TTC549 (cell line): ENCODE results near the gene CDK19.

Source experiments
- FAIRE-seq: peaks from 2 replicates; lab custom pipeline; 2012; peaks lifted over from hg19 to GRCh38; lab: Jason Lieb, UNC

The CDK19 gene

DNA sequence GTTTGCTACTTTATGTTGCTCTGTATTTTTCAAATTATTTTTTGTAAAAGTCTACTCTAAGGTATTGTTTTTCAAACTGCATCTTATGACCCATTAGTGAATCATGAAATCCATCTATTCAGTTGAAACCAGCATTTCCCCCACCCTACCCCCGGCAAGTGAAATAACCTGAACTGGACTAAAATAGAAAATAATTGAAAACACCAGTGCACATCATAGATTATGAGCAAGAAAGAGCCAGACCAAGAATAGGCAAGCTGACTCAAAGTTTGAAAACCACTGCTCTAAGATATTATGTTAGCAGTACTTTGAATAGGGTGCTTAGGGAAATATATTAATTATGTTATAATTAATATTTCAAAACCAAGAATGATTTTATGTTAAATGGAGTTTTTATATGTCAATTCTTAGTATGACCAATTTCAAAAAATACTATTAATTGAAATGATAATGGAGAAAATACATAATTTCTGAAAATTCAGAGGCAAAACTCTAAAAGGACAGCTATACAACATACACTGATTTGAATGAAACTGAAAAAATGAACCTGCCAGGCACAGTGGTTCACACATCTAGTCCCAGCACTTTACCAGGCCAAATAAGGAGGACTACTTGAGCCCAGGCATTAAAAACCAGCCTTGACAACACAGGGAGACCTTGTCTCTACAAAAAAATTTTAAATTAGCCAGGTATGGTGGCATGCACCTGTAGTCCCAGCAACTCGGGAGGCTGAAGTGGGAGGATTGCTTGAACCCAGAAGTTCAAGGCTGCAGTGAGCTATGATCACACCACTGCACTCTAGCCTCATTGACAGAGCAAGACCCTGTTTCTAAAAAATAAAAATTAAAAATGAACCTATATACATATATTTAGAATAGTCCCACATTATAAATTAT lies 112.0 kb downstream of the CDK19 start:
- FAIRE-seq, result no peak

DNA sequence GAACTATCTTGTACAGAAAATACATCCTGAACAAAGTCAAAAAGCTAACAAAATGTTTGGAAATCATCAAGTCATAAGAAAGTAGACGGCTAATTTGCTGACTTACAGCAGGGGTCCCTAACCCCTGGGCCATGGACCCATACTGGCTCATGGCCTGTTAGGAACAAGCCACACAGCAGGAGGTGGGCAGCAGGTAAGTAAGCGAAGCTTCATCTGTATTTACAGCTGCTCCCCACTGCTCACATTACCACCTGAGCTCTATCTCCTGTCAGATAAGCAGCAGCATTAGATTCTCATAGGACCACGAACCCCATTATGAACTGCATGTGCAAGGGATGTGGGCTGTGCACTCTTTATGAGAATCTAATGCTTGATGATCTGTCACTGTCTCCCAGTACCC lies 115.5 kb downstream of the CDK19 start:
- FAIRE-seq, result no peak

GRCh38 chr6:110693994-110694393 lies 121.3 kb downstream of the CDK19 start:
- FAIRE-seq, result no peak

DNA sequence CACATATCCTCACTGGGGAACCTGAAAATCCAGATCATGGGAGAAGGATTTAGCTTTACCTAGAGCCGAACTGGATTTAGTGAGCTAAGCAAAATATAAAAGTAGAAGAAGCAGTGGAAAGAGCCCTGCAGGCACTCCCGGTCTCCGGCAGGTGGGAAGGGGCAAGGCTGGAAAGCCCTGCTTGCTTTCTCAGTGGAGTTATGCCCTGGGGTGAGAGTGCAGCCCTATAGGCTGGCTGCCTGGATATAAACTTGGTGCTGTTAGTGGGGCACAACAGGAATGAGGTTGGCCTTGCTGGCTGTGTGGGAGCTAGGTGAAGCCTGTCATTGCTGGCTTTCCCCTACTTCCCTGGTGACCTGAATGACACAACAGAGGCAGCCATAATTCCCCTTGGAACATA lies 122.0 kb downstream of the CDK19 start:
- FAIRE-seq, result no peak

GRCh38 chr6:110690916-110691315 lies 124.4 kb downstream of the CDK19 start:
- FAIRE-seq, result no peak

DNA sequence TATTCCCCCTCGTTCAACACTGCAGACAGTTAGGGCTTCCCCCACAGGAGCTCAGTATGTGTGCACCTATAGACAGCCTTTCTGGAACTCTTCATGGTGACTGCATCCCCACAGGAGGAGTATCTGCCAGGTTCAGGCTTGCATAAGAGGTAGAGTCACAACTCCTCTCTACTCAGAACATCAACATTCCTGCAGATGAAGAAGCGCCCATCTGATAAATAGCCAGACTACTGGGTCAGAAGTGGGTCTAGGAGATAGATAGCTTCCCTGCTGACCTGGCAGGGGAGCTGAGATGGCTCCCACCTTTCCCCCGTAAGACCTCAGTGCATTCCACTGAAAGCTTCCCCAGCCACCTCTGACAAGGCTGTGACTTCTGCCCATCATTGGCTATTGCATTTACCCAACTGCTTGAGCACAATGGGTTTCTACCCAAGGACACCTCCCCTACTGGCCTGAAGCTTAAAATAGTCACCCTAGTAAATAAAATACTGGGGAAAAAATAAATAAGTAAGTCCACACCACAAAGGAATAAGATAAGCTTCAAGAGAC lies 125.1 kb downstream of the CDK19 start:
- FAIRE-seq, result no peak

DNA sequence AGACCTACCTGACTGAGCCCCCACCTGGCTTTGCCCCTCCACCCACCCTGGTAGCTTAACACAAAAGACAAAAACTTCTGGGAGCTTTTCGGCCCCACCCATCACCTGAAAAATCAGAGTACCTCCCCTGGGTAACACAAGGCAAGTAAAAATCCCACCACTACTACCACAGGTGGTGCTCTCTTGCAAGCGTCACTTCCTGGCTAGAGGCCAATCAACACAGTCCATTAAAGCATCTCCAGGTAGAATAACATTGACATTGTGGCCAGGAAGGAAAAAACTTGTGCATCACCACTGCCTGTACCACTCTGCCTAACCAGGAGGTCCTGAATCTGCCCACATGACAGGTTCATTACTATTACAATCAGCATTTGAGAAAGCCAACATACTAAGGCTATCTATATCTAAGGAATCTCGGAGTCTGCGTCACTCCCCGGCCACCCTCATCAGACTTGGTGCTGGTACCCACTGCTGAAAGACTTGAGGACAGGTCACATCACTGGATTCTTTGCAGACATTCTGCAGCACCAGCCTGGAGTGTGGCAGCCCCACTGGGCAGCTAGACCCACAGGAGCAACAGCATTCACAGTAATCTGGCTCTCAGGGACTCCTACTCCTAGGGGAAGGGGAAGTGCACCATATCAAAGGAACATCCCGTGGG lies 125.9 kb downstream of the CDK19 start:
- FAIRE-seq, result no peak

DNA sequence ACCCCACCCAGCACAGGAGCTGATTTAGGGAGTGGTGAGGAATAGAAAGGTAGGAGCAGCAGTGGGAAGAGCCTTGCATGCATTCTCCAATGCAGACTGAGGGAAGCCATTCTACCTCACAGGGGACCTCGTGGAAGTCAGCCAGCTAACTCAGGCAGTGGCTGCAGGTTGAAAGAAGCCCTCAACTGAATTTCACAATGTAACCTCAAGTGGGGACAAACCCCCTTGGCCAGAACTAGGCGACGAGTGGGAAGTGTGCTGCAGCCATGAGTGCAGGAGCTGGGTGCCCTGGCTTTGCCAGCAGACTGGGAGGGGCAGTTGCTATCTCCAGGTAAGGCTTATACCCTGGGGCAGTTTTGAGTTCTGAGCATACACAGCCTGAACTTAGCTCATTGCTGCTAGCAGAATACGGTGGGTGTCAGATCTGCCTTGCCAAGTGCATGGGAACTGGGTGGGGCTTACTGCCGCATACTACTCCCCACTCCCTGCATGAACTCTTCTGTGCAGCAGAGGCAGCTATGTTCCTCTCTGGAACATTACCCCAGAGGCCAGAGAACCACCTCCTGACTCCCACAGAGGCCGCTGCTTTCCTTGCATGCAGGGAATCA lies 126.5 kb downstream of the CDK19 start:
- FAIRE-seq, result no peak

DNA sequence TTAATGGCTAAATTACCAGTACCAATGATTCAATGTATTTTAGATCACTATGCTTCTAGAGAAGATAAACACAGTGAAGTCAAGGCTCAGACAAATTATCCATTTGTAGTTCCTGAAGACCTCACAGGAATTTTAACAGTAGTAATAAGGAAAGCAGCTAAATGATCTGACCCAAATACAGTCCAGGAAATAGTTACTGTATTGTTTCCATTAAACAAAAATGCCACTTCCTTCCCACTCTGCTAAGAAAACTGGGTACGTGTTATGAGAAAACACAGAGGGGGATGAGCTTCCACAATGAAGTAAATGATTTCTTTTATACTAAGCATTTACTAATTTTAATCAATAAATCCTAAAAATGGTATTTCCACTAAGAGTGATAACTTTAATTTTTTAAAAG lies 127.9 kb downstream of the CDK19 start:
- FAIRE-seq, result no peak

DNA sequence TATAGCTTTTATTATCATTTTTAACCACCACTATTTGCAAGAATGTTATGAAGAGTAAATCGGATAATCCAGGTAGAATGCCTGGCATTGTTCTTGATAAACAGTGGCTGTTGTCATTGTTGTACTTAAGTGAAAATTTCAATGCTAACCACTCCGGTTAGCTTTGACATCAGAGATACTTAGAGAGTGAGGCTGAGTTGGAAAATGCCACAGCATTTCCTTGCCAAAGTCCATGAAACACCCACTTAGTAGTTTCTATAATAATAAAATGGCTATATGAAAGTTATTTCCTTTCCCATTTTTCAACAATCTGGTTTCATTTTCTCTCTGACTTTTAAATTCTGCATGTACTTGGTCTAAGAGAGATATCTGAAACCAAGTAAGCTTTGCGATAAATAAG lies 132.0 kb downstream of the CDK19 start:
- FAIRE-seq, result no peak

DNA sequence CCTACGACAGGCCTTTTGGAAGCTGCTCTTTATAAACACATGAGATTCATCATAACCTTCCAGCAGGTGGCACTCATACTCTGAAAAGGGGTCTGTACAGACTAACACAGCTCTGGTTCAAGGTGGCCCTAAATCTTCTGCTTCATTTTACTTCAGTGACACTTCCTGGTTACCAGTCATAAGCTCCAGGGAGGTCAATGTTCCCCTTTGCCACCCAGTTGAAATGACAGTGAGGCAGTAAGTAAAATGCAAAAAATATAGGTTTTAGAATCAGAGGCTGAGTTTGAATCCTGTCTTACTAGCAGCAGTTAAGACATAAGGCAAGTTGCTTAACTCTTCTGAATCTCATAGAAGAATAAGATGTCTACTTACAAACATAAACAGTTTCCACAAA lies 132.8 kb downstream of the CDK19 start:
- peak; percentile 77 for FAIRE-seq

DNA sequence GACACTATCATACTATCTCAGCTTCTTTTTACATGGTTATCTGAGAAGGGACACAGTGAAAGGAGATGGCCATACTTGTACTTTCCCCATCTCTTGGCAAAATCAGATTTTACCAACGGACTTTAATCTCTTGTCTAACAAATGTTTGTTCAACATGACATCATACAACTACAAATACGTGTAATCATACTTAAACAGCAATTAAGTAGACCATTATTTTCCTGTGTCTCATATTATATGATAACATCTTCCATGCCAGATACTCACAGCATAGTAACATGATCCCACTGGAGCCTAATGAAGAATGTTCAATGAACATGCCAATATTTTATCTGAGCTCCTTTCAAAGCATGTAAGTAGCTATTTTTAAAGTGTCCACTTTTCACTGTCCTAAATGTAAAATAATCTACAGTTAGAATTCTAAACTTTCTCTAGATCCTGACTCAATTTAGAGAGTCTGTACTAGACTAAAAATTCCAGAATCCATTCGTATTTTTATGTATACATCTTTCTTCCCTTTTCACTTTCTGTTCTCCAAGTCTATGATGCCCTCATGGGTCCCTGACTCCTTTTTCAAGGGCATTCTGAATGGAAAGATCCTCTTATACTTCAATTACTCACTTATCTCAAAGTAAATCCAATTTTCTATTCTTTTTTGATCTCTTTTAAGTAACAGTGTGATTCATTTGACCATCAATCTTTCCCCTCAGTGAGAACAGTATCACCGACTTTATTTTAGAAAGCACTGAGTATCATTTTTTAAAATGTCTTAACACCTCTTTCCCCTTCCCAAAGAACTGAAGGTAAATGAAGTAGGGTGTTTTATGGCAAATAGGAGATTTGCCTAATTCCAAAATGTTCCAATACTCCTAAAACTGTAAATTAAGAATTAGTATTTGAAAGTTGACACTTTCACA lies 133.5 kb downstream of the CDK19 start:
- FAIRE-seq, result no peak

GRCh38 chr6:110676396-110676795 lies 138.9 kb downstream of the CDK19 start:
- no peak for FAIRE-seq

DNA sequence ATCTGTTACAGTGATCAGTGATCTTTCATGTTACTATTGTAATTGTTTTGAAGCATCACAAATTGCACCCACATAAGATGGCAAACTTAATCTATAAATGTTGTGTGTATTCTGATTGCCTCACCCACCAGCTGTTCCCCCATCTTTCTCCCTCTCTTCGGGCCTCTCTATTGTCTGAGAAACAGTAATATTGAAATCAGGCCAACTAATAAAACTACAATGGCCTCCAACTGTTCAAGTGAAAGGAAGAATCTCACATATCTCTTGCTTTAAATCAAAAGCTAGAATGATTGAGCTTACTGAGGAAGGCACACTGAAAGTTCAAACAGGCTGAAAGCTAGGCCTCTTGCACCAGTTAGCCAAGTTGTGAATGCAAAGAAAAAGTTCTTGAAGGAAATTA lies 141.2 kb downstream of the CDK19 start:
- no peak for FAIRE-seq

DNA sequence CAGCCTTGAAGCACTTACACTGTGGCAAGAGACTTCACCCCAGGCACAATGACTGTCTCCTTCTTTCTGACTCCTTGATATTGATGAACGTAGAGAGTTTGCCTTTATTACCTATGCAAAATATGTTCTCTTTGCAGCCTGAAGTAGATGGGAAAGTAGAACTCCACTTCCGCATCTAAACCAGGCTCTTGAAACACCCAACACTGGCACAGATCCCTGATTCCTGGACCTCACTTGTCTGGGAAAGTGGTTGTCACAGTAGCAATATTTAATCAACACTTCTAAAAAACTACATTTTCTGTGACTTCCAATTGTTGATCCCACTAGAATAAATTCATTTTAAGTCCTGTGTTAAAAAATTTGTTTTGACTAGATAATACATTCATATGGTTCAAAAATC lies 143.1 kb downstream of the CDK19 start:
- no peak for FAIRE-seq

DNA sequence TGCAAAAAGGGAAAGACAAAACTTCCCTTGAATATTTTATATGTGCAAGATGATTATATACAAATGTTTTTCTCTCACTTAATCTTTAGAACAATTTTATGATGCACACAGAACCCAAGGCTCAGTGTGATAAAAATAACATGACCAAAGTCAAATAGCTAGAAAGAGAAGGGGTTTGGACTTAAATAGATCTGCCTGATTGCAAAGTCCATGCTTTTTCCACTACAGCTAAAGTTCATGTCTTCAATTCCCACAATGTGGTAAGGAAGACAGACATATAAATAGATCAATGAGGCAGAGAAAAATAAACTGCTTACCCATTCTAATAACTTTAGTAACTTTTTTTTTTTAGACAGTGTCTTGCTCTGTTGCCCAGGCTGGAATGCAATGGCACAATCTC lies 143.8 kb downstream of the CDK19 start:
- FAIRE-seq, result no peak

DNA sequence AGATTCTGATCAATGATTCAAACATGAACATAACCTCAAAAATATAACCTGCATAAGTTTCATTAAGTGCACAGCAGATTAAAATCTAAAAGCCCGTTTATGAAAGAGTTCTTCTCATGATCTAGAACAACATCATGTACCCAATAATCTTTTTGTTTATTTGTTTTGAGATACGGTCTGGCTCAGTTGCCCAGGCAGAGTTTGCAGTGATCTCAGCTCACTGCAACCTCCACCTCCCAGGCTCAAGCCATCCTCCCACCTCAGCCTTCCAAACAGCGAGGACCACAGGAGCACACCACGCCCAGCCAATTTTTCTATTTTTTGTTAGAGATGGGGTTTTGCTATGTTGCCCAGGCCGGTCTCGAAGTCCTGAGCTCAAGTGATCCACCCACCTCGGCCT lies 149.7 kb downstream of the CDK19 start:
- FAIRE-seq, result no peak

- FAIRE-seq, result no peak
Observed at GRCh38 chr6:110664933-110665332, 150.3 kb downstream of the CDK19 start.

- peak; percentile 11 for FAIRE-seq
Observed at GRCh38 chr6:110662490-110663211, 152.6 kb downstream of the CDK19 start.

- FAIRE-seq, result no peak
Observed at GRCh38 chr6:110661414-110661813, 153.9 kb downstream of the CDK19 start.

GRCh38 chr6:110660066-110660655 lies 155.1 kb downstream of the CDK19 start:
- FAIRE-seq, result no peak
